Ishikawa (cell line): ENCODE measurements around the gene METRNL.

Source experiments
- REST ChIP-seq: IDR thresholded peaks from 2 replicates; pipeline ENCODE4 v1.6.1; 2012; ENCODE audit warnings: low read depth, mild to moderate bottlenecking
- TAF1 ChIP-seq: IDR thresholded peaks from 2 replicates; pipeline ENCODE4 v1.6.1; 2012; ENCODE audit warnings: low read depth, mild to moderate bottlenecking
- TCF12 ChIP-seq: IDR thresholded peaks from 2 replicates; pipeline ENCODE4 v1.6.1; 2012; ENCODE audit warnings: low read depth

DNA sequence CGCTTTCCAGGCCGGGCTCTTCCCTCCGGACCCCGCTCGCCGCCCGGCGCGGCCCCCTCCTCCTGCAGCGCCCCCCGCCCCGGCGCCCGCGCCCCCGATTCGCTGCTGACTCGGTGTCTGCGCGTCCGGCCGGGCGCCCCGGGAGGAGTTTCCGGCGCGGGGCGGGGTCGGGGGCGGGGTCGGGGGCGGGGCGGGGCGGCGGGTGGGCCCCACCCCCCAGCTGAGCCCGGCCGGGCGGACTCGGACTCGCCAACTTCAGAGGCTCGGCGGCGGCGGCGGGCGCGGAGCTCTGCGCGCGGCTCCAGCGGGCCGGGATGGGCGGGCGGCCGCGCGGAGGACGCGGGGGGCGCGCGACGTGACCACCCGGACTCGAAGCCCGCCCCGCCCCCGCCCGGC is at the start of gene METRNL:
- peak; percentile 76; the same call in 1 of the 2 replicates for TF ChIP-seq TAF1
- no peak for TF ChIP-seq REST
- no peak for TF ChIP-seq TCF12
